Lung microvascular endothelial cell (primary cell): ENCODE results near the gene TMEM151B. TPM values are rescaled to one million over a fixed set of nuclear protein-coding genes. Genes with fewer than 3 reads are reported as not detected.
"Not testable (repeated sequence)": the region's sequence is repeated elsewhere in the genome, so short reads cannot be mapped to it uniquely, and the experiment has no call there.

Experiments
- DNase-seq, 2 donors: peaks; one replicate each; pipeline versions ENCODE4 v3.0.0 to v3.0.0-alpha.2; 2010; ENCODE audit warnings: low read depth in 2 of 2
- total RNA-seq: library from RNA; depleted of rRNA; stranded (reverse); fragments of >200 nt; gene quantifications from 2 replicates; pipeline ENCODE4 v1.2.1, GENCODE V29; 2014

The TMEM151B gene
- total RNA-seq, 1 donor from 2014 or later, result not detected

DNA sequence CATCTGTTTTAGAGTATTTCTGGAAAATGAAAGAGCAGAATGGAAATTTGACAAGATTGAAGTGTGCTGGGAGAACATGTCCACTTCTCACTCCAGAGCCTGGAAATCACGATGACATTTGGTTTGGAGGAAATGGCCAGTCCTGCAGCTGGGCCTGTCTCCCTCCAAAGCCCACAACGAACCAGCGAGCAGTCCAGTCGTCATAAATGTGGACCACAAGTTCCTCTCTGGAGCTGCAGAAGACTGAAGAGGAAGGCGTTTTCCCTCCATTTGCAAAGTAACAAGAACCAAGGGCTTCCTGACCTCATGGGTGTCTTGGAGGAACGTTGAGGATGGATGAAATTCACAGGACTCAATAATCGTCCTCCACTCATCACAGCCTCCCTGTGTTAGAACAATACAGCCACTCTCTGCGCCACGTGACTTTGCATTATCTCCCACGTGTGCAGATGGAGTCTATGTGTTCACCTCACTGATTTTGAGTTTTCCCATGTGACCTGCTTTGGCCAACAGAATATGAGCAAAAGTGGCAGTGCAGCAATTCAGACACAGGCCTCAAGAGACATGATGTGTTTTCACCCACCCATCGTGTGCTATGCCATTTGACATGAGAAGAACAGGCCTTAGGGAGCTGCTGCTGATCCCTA lies 63.1 kb downstream of the TMEM151B start:
- no peak for DNase-seq

DNA sequence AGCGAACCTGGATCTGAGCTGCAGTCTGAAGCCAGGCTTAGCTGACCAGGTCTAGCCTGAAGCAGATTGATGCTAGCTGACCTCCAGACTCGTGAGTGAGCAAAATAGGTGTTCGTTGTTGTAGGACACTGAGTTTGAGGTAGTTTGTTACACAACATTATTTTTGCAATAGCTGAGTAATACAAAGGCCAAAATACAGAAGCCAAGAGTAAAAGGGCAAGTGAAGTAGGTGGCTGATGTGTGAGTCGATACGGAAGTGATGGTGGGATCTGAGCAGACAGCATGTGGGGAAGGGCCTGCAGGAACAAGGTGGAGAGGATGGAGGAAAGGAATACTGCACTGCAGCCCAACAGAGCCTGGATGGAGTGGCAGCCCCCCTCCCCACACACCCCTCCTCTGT lies 63.7 kb downstream of the TMEM151B start:
- DNase-seq, result no peak

- DNase-seq, result no peak
These were observed 65.4 kb downstream of the TMEM151B start for GRCh38 chr6:44335631-44336030.

GRCh38 chr6:44338228-44339122 lies 68.2 kb downstream of the TMEM151B start:
- peak; percentile 64 to 76 for DNase-seq

DNA sequence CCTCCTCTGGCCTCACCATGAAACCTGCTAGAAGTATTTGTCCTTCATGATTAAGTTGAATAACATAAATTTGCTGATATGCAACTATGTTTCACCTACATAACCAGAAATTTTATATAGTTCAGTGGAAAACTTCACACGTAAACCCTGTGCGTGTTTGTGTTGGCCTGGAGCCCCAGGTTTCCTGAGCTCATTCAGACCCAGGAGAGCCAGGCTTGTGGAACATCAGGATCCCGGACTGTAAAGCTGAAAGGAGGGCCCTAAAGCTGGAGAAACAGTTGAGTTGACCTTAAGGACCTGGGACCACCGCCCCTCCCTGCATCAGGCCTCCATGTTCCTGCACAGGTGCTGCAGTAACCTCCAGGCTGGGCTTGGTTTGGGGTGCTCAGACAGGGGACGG lies 69.1 kb downstream of the TMEM151B start:
- peak in 1 of 2 donors; percentile 90 for DNase-seq

DNA sequence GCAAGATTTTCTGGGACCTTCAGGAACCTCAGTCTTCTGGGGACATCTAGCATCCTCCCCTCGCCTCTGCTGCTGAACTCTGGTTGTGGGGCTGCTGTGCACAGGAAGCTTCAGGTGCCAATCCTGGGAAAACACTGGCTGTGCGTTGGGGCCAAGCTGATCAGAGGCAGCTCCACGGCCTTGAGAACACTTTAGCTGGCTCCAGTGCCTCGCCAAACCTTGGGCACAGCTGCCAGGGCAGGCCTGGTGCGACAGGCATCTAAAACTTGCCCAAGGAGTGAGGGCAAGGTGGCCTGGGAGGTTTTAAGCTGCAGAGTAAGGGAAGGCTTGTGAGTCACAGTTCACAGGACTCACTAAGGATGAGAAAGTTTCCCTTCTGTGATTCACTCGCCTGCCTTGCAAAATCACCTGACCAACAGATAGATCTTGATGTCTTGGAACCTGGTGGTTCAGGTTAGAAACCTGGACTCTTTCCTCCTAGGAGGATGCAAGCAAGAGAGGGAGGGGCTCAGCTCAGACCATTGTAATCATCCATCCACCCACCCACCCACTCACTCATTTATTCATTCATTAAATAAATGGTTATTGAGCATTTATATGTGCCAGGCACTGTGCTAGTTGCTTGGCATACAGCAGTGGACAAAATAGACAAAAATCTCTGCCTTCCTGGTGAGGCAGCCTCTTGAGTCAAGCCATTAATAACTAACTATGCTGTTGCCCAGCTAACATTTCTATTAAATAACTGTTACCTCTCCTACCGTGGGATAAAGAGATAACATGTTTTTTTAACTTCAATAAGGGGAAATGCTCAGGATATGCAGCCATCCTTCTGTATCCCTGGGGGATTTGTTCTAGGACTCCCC lies 69.7 kb downstream of the TMEM151B start:
- DNase-seq, result peak; percentile 5 to 28

DNA sequence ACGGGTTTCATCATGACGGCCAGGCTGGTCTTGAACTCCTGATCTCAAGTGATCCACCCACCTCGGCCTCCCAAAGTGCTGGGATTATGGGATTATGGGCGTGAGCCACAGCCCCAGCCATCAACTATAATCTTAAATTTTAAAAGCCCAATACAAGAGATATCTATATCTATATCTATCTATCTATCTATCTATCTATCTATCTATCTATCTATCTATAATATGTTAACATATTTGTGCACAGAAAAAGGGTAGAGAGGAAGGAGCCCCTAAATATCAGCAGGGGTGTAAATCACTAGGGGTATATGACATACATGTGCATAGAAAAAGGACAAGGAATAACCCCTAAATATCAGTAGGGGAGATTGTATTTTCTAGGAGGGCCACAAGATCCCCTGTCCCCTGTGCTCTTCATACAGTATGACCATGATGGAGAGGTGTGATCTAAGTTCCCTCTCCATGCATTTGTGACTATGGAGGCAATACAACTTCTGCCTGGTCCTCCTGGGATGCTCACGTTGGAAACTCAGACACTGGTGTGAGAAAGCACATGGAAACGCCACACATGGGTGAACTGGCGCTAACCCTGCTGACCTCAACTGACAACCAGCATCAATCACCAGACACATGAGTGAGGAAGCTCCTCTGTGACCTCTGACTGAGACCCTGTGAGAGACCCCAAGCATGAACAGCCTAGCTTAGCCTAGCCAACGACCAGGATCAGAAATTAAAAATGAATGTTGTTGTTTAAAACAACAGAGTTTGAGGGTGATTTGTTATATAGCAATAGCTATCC lies 71.0 kb downstream of the TMEM151B start:
- no peak for DNase-seq

GRCh38 chr6:44342052-44342451 lies 71.8 kb downstream of the TMEM151B start:
- no peak for DNase-seq

DNA sequence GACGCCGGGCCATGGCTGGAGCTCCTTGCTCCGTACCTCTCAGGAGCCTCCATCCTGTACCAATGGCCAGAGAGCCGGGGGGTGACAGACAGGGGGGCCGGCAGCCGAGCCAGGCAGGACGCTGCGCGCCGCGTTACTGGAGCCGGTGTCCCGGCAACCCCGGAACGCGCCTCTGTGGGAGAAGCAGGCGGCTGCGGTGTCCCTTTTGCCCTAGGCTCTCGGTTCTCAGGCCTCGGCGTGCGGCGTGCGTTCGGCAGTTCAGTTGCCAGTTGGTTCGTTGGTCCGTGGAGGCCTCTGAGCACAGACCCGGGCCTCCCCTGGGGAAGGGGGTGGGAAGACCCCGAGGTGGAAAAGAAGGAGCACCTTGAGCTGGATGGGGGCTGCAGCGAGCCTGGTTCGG lies 72.2 kb downstream of the TMEM151B start, which contains the start of gene SPATS1:
SPATS1 (plus strand) TSS at position 162 of the 400 bp plus-strand sequence. CDS start 446 bp downstream, outside the sequence.
- no peak for DNase-seq

DNA sequence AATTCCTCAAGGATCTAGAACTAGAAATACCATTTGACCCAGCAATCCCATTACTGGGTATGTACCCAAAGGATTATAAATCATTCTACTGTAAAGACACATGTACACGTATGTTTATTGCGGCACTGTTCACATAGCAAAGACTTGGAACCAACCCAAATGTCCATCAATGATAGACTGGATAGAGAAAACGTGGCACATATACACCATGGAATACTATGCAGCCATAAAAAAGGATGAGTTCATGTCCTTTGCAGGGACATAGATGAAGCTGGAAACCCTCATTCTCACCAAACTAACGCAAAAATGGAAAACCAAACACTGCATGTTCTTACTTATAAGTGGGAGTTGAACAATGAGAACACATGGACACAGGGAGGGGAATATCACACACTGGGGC lies 76.6 kb downstream of the TMEM151B start:
- DNase-seq, result not testable (repeated sequence)

DNA sequence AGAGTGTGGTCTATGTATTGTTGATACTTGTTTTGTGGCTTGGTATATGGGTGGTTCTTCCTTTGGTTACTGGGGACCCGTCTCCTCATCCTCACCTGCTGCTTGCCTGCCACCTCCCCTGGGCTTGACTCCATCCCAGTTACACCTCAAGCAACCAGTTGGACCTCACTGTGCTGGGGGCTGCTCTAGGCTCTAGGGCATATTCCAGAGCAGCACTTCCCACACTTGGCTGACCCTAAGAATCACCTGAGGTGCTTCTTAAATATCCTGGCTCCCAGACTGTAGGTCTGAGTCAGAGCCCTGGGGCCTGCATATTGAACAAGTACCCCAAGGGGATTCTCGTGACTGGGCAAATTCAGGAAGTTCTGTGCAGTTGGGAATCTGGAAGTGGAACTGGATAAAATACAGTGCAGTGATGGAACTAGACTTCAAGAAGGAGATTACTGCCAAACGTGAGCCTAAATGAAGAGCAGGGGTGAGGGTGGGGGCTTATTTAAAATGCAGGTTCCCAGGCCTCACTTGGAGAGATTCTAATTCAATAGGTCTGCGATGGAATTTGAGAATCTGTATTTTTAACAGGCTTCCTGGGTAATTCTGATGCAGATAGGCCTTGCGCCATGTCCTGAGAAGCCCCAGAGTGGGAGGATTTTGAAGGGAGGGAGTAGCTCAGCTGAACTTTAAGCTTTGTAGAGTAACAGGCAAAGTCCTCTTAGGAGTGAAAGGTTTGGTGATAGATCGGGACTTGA lies 79.8 kb downstream of the TMEM151B start:
- DNase-seq, result no peak

GRCh38 chr6:44350650-44350994 lies 80.4 kb downstream of the TMEM151B start:
- not testable (repeated sequence) for DNase-seq

DNA sequence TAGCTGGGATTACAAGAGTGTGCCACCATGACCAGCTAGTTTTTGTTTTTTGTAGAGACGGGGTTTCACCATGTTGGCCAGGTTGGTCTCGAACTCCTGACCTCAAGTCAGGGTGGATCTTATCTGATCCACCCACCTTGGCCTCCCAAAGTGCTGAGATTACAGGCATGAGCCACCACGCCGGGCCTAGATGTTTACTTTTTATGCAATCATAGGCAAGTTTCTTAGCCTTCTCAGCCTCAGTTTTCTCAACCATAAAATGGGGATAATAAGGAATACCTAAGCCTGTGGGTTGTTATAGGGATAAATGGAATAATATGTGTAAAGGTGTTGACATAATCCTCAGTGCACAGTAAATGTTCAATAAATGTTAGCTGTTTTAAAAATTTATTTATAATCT lies 82.0 kb downstream of the TMEM151B start:
- DNase-seq, result no peak

GRCh38 chr6:44353336-44353735 lies 83.1 kb downstream of the TMEM151B start:
- no peak for DNase-seq

DNA sequence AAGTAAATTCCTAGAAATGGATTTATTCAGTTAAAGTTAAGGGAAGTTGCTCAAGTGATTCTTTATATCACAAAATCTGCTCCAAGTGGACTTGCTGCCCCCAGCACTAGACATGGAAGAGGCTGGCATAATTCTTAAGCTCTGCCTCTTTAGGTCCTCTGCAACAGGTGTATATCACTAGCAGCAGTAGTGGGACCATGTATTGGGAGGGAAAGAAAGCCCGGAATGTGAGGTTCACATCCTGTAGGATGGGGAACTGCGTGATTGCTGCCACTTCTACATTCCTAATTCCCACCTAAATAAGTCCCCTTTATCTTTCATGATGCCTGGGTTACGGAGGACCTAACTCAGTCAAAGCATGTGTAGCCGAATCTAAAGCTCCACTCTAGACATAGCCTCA lies 85.4 kb downstream of the TMEM151B start:
- no peak for DNase-seq

- DNase-seq, result no peak
These were observed 86.2 kb downstream of the TMEM151B start for GRCh38 chr6:44356487-44356886.
